GM13976 (cell line): ENCODE results near the gene NDUFC1.

ENCODE experiments used
- DNase-seq: peaks from one replicate; pipeline ENCODE4 v3.0.0; 2012; ENCODE audit warnings: low spot score
- in situ Hi-C: fragments of 300-500 bp; cut with MboI; formaldehyde crosslinking; loops from one replicate; pipeline ENCODE4 v1.12.0; 2022; ENCODE audit warnings: low sequenced_read_pairs, mixed read lengths, inconsistent platforms; ENCODE audit not compliant: unreplicated experiment
- TF ChIP-seq, protein P1 (sequence below): IDR thresholded peaks from 2 replicates; pipeline ENCODE4 v1.5.1; 2012; ENCODE audit warnings: borderline replicate concordance, mild to moderate bottlenecking; ENCODE audit not compliant: insufficient read depth; ENCODE audit errors: extremely low read depth, missing control alignments, control extremely low read depth

NDUFC1 gene

DNA sequence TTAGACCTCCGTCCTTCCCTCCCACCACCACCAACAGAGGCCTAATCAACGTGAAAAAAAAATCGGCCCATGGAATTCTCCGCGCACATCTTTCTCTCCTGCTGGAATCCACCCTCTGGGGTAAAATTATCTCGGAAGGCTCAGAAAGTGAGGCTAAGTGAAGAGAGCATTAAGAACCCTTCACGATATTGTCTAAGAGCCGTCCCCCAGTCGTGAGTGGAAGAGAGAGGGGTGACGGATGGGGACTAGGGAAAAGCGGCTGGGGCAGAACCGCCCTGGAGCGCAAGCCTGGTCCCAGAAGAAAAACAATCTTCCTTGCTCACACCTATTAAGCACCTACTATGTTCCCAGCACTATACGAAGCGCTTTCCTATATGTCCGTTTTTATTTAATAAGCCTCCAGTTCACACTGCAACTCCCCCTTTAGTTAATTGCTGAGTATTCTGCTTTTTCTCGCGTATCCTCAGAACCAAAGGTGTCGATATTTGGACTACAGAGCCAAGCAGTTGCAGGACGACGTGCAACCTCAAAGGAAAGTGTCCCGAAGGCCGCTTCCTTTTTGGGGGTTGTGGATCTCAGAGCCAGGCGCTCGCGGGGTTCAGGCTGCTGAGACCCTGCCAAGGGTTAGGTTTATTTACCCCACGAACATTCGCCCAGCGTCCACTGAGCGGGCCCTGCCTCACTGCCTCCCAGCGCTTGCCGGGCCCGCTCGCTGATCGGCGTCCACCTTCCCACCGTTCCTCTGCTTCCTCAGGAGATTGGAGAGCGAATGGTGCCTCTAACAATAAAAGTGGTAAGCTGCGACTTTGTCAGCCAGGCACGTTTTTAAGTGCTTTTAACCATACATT lies 23.1 kb downstream of the NDUFC1 start:
- TF ChIP-seq, protein P1, sequence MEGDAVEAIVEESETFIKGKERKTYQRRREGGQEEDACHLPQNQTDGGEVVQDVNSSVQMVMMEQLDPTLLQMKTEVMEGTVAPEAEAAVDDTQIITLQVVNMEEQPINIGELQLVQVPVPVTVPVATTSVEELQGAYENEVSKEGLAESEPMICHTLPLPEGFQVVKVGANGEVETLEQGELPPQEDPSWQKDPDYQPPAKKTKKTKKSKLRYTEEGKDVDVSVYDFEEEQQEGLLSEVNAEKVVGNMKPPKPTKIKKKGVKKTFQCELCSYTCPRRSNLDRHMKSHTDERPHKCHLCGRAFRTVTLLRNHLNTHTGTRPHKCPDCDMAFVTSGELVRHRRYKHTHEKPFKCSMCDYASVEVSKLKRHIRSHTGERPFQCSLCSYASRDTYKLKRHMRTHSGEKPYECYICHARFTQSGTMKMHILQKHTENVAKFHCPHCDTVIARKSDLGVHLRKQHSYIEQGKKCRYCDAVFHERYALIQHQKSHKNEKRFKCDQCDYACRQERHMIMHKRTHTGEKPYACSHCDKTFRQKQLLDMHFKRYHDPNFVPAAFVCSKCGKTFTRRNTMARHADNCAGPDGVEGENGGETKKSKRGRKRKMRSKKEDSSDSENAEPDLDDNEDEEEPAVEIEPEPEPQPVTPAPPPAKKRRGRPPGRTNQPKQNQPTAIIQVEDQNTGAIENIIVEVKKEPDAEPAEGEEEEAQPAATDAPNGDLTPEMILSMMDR, result no peak
- DNase-seq, result peak; percentile 34
- in situ Hi-C loops, result no loop called here

DNA sequence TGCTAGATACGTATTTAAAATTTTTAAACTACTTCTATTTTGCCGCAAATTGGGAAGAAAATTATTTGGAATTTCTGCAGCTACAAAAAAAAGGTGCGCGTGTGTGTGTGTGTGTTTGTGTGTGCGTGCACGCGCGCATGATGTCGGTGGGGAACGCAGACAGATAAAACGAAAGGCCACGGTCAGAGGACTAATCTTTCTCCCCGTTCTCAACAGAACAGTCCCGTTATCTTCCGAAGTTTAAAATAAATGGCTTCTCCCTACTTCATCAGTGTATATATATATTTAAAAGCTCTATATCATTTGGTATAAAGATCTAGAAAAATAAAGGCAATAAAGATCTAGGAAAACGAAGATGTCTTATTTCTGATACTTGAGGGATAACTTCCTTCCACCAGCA lies 23.8 kb downstream of the NDUFC1 start:
- in situ Hi-C loops, result no loop called here
- DNase-seq, result no peak
- TF ChIP-seq, protein P1, result no peak

DNA sequence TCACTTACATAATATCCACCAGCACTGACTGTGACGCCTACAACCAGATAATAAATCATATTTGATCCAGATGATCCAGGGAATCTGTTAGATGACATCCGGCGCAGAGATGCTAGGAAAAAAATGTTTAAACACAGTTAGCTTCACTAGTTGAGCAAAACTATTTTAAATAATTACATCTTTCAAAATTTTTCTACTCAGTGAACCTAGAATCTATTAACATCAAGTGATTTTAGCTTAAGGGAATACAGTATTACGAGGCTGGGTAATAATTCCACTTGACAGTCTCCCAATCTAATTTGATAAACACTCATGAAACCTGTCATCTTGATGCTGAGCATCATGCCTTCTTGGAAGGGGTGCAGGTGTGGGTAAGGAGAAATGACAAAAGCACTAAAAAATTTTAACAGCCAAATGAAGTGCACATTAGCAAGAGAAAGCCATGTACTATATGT lies 27.0 kb downstream of the NDUFC1 start:
- no peak for DNase-seq
- in situ Hi-C loops, result no loop called here
- TF ChIP-seq, protein P1, result no peak

DNA sequence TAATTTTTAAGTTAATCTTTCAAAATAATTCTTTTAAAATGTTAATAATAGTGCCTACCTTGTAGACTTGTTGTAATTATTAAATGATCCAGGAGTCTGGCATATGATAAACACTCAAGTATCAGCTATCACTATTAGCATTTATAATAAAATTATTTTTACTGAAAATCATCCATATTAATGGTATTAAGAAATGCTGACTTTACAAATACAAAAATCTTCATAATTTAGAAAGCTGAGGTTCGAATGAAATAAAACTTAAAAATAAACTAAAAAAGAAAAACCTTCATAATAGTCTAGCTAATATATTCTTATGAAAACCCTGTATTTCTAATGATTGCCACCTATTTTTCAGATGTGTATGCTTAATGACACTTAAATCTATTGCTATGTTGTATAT lies 27.5 kb downstream of the NDUFC1 start:
- TF ChIP-seq, protein P1, result no peak
- DNase-seq, result no peak
- in situ Hi-C loops, result no loop called here

DNA sequence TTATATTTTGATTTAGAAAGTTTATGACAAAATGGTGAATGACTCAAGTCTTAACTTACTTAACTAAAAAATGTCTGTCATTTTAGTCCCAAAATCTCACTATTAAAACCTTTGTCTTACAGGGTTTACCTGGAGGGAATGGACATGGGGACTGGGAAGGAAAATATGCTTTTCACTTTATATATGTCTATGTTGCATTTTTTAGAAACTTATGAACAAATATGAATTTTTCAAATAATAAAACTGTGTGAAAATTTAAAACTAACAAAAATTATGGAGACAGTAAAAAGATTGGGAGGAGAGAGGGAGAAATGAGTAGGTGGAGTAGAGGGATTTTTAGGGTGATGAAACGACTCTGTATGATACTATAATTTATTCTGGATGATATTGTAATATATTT lies 28.4 kb downstream of the NDUFC1 start:
- TF ChIP-seq, protein P1, result no peak
- in situ Hi-C loops, result no loop called here
- DNase-seq, result no peak

DNA sequence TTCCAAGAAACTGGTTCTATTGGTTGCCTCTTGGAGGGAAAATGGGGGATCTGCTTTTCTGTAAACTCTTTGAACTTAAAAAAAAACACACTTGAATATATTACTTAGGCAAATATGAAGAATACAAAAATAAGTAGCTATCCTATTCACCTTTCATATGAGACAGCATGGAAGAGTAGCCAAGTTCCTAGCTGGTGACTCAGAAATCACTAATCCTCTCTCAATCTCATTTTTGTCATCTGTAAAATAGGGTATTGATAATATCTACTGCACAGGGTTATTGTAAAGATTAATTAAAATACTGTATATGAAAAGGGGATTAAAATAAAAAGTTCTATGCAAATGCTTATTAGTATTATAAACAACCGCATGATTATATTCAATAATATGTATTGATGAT lies 35.0 kb downstream of the NDUFC1 start:
- DNase-seq, result no peak
- in situ Hi-C loops, result no loop called here
- TF ChIP-seq, protein P1, result no peak
